PC-3 (cell line): ENCODE results near the gene BRD9.

Source experiments
- CTCF ChIP-seq: fragments of 300-600 bp; sonication (generic); conservative IDR thresholded peaks from 2 replicates; pipeline ENCODE4 v1.5.1; 2017; ENCODE audit warnings: antibody characterized with exemption, low read depth, mild to moderate bottlenecking, low read length
- EZH2 ChIP-seq: fragments of 300-600 bp; sonication (generic); IDR thresholded peaks from one replicate; pipeline ENCODE4 v1.6.1; 2017; ENCODE audit warnings: antibody characterized with exemption, mild to moderate bottlenecking, low read length; ENCODE audit not compliant: unreplicated experiment
- EZH2phosphoT487 ChIP-seq: fragments of 300-600 bp; sonication (generic); IDR thresholded peaks from 2 replicates; pipeline ENCODE4 v1.6.1; 2018; ENCODE audit warnings: mild to moderate bottlenecking, antibody characterized with exemption, low read length, borderline replicate concordance

- TF ChIP-seq CTCF (no peak), EZH2 (no peak), EZH2phosphoT487 (no peak)
These were observed 77.2 kb downstream of the BRD9 start for GRCh38 chr5:815449-815848.
